ENCODE data around the gene KRTAP29-1. TPM values are rescaled to one million over a fixed set of nuclear protein-coding genes. Genes with fewer than 3 reads are reported as not detected.

The KRTAP29-1 gene
- total RNA-seq, 1 experiment from 2014 or later = not detected

DNA sequence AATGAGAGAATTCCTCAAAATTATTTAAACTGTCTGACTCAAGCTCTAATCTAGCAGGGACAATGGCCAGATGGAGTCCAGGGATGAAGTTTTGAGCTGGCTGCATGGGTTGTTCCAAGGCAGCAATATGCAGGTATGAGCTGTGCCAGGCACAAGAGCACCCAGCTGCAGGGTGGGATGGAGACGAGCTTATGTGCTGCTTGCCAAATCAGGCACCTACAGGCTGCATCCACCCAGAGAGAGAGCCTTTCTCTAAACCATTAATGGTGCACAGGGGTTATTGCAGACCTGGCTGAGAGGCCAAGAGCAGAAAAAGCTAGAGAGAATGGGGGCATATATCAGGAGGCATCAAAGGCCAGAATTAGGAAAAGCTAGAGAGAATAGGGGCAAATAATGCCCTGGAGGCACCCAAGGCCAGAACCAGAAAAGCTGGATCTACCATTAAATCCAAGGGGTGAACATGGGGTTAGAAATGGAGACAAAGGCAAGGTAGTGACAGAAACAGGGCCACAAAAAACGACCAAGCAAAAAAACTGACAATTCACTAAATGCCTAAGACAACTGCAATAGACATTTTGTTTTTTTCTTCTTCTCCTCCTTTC lies 37.0 kb upstream of the KRTAP29-1 start:
- ChIA-PET POLR2A (ENCODE audit: low non-redundant PET) (no interaction called here), CTCF (no interaction called here)
- no TSS peak for BruUV-seq (replicated peaks)
- TF ChIP-seq EZH2 (IDR thresholded peaks at IDR 0.05; ENCODE audit: borderline replicate concordance, low read depth, low read length, poor library complexity, severe bottlenecking) (no peak), CTCF (conservative IDR thresholded peaks at IDR 0.05; ENCODE audit: low read depth, low read length) (no peak)
- intact Hi-C loops (cut with micrococcal nuclease; ENCODE audit: unreplicated experiment) = no loop called here
- Histone ChIP-seq H3K27ac (ENCODE audit: low read depth, low read length, poor library complexity, severe bottlenecking) (no peak overlapping the region), H3K9me3 (ENCODE audit: low read depth, low read length, poor library complexity, severe bottlenecking) (no peaks in the 10 kb centered on the region), H3K27me3 (replicated peaks; ENCODE audit: insufficient read depth, low read depth, low read length, poor library complexity) (no peaks in the 10 kb centered on the region), H3K4me1 (ENCODE audit: insufficient read depth, low read length, poor library complexity, severe bottlenecking) (peaks cover 12% of the 10 kb centered on the region), H3K4me3 (ENCODE audit: low read depth, low read length, poor library complexity, severe bottlenecking) (no peak overlapping the region), H3K36me3 (ENCODE audit: insufficient read depth, low read length, poor library complexity, severe bottlenecking) (no peaks in the 10 kb centered on the region)
- no peak for DNase-seq (ENCODE audit: low spot score)

- POLR2A ChIA-PET (ENCODE audit: low non-redundant PET) = no interaction called here
- no peaks in the 10 kb centered on the region for H3K27me3 ChIP-seq (replicated peaks; ENCODE audit: insufficient read depth, low read depth, low read length, poor library complexity)
- no peaks in the 10 kb centered on the region for H3K36me3 ChIP-seq (ENCODE audit: insufficient read depth, low read length, poor library complexity, severe bottlenecking)
- CTCF ChIA-PET = no interaction called here
- peaks cover 12% of the 10 kb centered on the region for H3K4me1 ChIP-seq (ENCODE audit: insufficient read depth, low read length, poor library complexity, severe bottlenecking)
- intact Hi-C loops (cut with micrococcal nuclease; ENCODE audit: unreplicated experiment) = no loop called here
- no peaks in the 10 kb centered on the region for H3K9me3 ChIP-seq (ENCODE audit: low read depth, low read length, poor library complexity, severe bottlenecking)
- H3K4me3 ChIP-seq (ENCODE audit: low read depth, low read length, poor library complexity, severe bottlenecking) = no peak overlapping the region
- no peak for TF ChIP-seq CTCF (conservative IDR thresholded peaks at IDR 0.05; ENCODE audit: low read depth, low read length)
- TF ChIP-seq EZH2 (IDR thresholded peaks at IDR 0.05; ENCODE audit: borderline replicate concordance, low read depth, low read length, poor library complexity, severe bottlenecking) = no peak
- no peak overlapping the region for H3K27ac ChIP-seq (ENCODE audit: low read depth, low read length, poor library complexity, severe bottlenecking)
- no TSS peak for BruUV-seq (replicated peaks)
- DNase-seq (ENCODE audit: low spot score) = no peak
These were observed 36.4 kb upstream of the KRTAP29-1 start for GRCh38 chr17:41338961-41339485.

- CTCF ChIA-PET = no interaction called here
- Histone ChIP-seq H3K36me3 (ENCODE audit: insufficient read depth, low read length, poor library complexity, severe bottlenecking) (no peaks in the 10 kb centered on the region), H3K27me3 (replicated peaks; ENCODE audit: insufficient read depth, low read depth, low read length, poor library complexity) (no peaks in the 10 kb centered on the region), H3K27ac (ENCODE audit: low read depth, low read length, poor library complexity, severe bottlenecking) (no peak overlapping the region), H3K4me1 (ENCODE audit: insufficient read depth, low read length, poor library complexity, severe bottlenecking) (peaks cover 12% of the 10 kb centered on the region), H3K9me3 (ENCODE audit: low read depth, low read length, poor library complexity, severe bottlenecking) (no peaks in the 10 kb centered on the region), H3K4me3 (ENCODE audit: low read depth, low read length, poor library complexity, severe bottlenecking) (no peak overlapping the region)
- no peak for DNase-seq (ENCODE audit: low spot score)
- POLR2A ChIA-PET (ENCODE audit: low non-redundant PET) = no interaction called here
- TF ChIP-seq CTCF (conservative IDR thresholded peaks at IDR 0.05; ENCODE audit: low read depth, low read length) (no peak), EZH2 (IDR thresholded peaks at IDR 0.05; ENCODE audit: borderline replicate concordance, low read depth, low read length, poor library complexity, severe bottlenecking) (no peak)
- BruUV-seq (replicated peaks) = no TSS peak
- intact Hi-C loops (cut with micrococcal nuclease; ENCODE audit: unreplicated experiment) = no loop called here
These were observed 33.1 kb upstream of the KRTAP29-1 start for GRCh38 chr17:41335747-41336146.
